ENCODE data around the gene DCDC1. TPM values are rescaled to one million over a fixed set of nuclear protein-coding genes. Genes with fewer than 3 reads are reported as not detected.

DCDC1 gene
- total RNA-seq, 1 experiment from 2014 or later, result 1.5 TPM

DNA sequence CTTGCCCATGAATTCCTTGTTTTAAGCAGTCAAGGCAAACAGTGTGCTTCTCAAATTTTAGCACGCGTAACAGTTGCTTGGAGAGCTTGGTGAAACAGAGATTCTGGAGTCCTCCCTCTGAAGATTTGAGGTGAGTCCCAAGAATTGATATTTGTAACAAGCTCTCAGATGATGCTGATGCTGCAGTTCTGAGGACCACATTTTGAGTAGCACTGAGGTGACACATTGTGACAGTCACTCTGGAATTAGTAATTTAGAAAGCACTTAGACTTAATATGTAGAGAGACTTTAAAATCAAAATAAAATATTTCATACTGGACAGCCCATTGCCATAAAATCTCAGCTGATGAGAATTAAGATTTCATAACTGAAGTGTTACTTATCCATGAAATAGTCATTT is 38.7 kb upstream of the DCDC1 start:
- 0 out of 2 replicates have a peak, but pooled peaks cover 5% of the 10 kb centered on the region for H3K79me2 ChIP-seq (ENCODE audit: insufficient read depth, low read length)
- no peak for TF ChIP-seq RAD21 (IDR thresholded peaks at IDR 0.05; ENCODE audit: low read depth)
- TF ChIP-seq ZFX (IDR thresholded peaks at IDR 0.05), result no peak
- TF ChIP-seq POLR2AphosphoS5 (IDR thresholded peaks at IDR 0.05; ENCODE audit: low read depth, low read length), result no peak
- no peak for TF ChIP-seq CEBPB (IDR thresholded peaks at IDR 0.05; ENCODE audit: low read depth)
- TF ChIP-seq YY1 (IDR thresholded peaks at IDR 0.05; ENCODE audit: extremely low read depth, insufficient replicate concordance, low read depth, low read length), result no peak
- TF ChIP-seq, protein P1, sequence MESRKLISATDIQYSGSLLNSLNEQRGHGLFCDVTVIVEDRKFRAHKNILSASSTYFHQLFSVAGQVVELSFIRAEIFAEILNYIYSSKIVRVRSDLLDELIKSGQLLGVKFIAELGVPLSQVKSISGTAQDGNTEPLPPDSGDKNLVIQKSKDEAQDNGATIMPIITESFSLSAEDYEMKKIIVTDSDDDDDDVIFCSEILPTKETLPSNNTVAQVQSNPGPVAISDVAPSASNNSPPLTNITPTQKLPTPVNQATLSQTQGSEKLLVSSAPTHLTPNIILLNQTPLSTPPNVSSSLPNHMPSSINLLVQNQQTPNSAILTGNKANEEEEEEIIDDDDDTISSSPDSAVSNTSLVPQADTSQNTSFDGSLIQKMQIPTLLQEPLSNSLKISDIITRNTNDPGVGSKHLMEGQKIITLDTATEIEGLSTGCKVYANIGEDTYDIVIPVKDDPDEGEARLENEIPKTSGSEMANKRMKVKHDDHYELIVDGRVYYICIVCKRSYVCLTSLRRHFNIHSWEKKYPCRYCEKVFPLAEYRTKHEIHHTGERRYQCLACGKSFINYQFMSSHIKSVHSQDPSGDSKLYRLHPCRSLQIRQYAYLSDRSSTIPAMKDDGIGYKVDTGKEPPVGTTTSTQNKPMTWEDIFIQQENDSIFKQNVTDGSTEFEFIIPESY (IDR thresholded peaks at IDR 0.05; ENCODE audit: extremely low read depth, insufficient replicate concordance, low read length), result no peak
- no peak for TF ChIP-seq POLR2A (IDR thresholded peaks at IDR 0.05; ENCODE audit: borderline replicate concordance, extremely low read depth, insufficient read depth, insufficient read length)
- no peak for TF ChIP-seq SIN3A (IDR thresholded peaks at IDR 0.05; ENCODE audit: low read depth)
- no peak for TF ChIP-seq EZH2 (IDR thresholded peaks at IDR 0.05)
- H3K9me3 ChIP-seq (ENCODE audit: control insufficient read depth in 1 of 2, insufficient read depth in 1 of 2, low read depth in 1 of 2, low read length in 2 of 2), result no peaks in the 10 kb centered on the region
- CTCF ChIA-PET, result no interaction called here
- no peak for ATAC-seq
- no TSS peak for BruUV-seq (replicated peaks)
- no peak for DNase-seq (ENCODE audit: low read depth, low spot score)
- no peak overlapping the region for H3K27ac ChIP-seq (ENCODE audit: low read depth, low read length)
- no peaks in the 10 kb centered on the region for H3K4me1 ChIP-seq (ENCODE audit: control insufficient read depth in 1 of 2, insufficient read depth in 2 of 2, low read length in 2 of 2)
- no peak overlapping the region for H3K4me3 ChIP-seq (replicated peaks in 1 of 2; ENCODE audit: low read depth in 1 of 2, low read length in 2 of 2)
- no peaks in the 10 kb centered on the region for H3K27me3 ChIP-seq (ENCODE audit: insufficient read depth, low read length)
- RAD21 ChIA-PET (ENCODE audit: low non-redundant PET in 1 of 2, low total read pairs in 2 of 2, uncharacterized antibody in 2 of 2, unreplicated experiment in 2 of 2), result no interaction called here
- intact Hi-C loops (cut with micrococcal nuclease), result no loop called here
- H3K9me2 ChIP-seq (ENCODE audit: insufficient read depth), result no peaks in the 10 kb centered on the region
- H2AFZ ChIP-seq (ENCODE audit: low read depth, low read length, poor library complexity, severe bottlenecking), result no peak overlapping the region
- no peak overlapping the region for H3K9ac ChIP-seq (ENCODE audit: low read length)
- POLR2A ChIA-PET, result no interaction called here
- H3K36me3 ChIP-seq (ENCODE audit: control insufficient read depth in 1 of 2, insufficient read depth in 2 of 2, low read length in 2 of 2), result no peaks in the 10 kb centered on the region
- no peaks in the 10 kb centered on the region for H4K20me1 ChIP-seq (ENCODE audit: insufficient read depth)
- H3K4me2 ChIP-seq (ENCODE audit: low read length), result no peak overlapping the region

DNA sequence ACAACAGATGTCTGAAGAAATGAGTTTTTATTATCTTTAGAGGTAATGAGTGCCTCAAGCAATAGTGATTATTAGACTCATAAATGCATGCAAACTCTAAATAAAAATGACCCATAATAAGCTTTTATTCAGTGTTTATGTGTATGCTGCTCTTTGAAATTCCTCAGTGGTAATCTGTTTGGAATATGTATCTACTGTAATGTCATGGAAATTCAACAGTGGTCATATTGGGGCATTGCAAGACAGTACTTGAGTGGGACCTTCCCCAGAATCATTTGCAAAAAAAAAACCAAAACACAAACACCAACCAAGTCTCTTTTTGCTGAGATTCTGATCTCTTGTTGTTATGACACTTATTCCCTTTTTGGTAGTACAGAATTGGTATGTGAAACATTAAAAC is 35.1 kb upstream of the DCDC1 start:
- Histone ChIP-seq H2AFZ (ENCODE audit: low read depth, low read length, poor library complexity, severe bottlenecking) (no peak overlapping the region), H3K9me2 (ENCODE audit: insufficient read depth) (no peaks in the 10 kb centered on the region), H4K20me1 (ENCODE audit: insufficient read depth) (no peaks in the 10 kb centered on the region), H3K36me3 (ENCODE audit: control insufficient read depth in 1 of 2, insufficient read depth in 2 of 2, low read length in 2 of 2) (no peaks in the 10 kb centered on the region), H3K9ac (ENCODE audit: low read length) (no peak overlapping the region), H3K4me2 (ENCODE audit: low read length) (no peak overlapping the region), H3K27ac (ENCODE audit: low read depth, low read length) (no peak overlapping the region), H3K27me3 (ENCODE audit: insufficient read depth, low read length) (no peaks in the 10 kb centered on the region), H3K4me1 (ENCODE audit: control insufficient read depth in 1 of 2, insufficient read depth in 2 of 2, low read length in 2 of 2) (no peaks in the 10 kb centered on the region), H3K79me2 (ENCODE audit: insufficient read depth, low read length) (0 out of 2 replicates have a peak, but pooled peaks cover 8% of the 10 kb centered on the region), H3K9me3 (ENCODE audit: control insufficient read depth in 1 of 2, insufficient read depth in 1 of 2, low read depth in 1 of 2, low read length in 2 of 2) (no peaks in the 10 kb centered on the region), H3K4me3 (replicated peaks in 1 of 2; ENCODE audit: low read depth in 1 of 2, low read length in 2 of 2) (no peak overlapping the region)
- no TSS peak for BruUV-seq (replicated peaks)
- ChIA-PET RAD21 (ENCODE audit: low non-redundant PET in 1 of 2, low total read pairs in 2 of 2, uncharacterized antibody in 2 of 2, unreplicated experiment in 2 of 2) (no interaction called here), POLR2A (no interaction called here), CTCF (interaction anchor here (1.5 kb wide), 1 partner anchor 554 kb away, joined by 3 read pairs; no protein-coding TSS in a partner anchor)
- intact Hi-C loops (cut with micrococcal nuclease), result no loop called here
- ATAC-seq, result no peak
- no peak for DNase-seq (ENCODE audit: low read depth, low spot score)
- no peak for TF ChIP-seq YY1 (IDR thresholded peaks at IDR 0.05; ENCODE audit: extremely low read depth, insufficient replicate concordance, low read depth, low read length)
- TF ChIP-seq RAD21 (IDR thresholded peaks at IDR 0.05; ENCODE audit: low read depth), result no peak
- no peak for TF ChIP-seq JUND (IDR thresholded peaks at IDR 0.05)
- no peak for TF ChIP-seq POLR2AphosphoS5 (IDR thresholded peaks at IDR 0.05; ENCODE audit: low read depth, low read length)
- no peak for TF ChIP-seq SIN3A (IDR thresholded peaks at IDR 0.05; ENCODE audit: low read depth)
- no peak for TF ChIP-seq ELF1 (IDR thresholded peaks at IDR 0.05; ENCODE audit: borderline replicate concordance, low read depth)
- no peak for TF ChIP-seq ZFX (IDR thresholded peaks at IDR 0.05)
- no peak for TF ChIP-seq SP1 (IDR thresholded peaks at IDR 0.05; ENCODE audit: low read depth)
- no peak for TF ChIP-seq TCF7L2 (IDR thresholded peaks at IDR 0.05; ENCODE audit: borderline replicate concordance, extremely low read depth, insufficient read depth, insufficient read length)
- TF ChIP-seq REST (IDR thresholded peaks at IDR 0.05; ENCODE audit: low read depth), result no peak
- TF ChIP-seq EZH2phosphoT487 (IDR thresholded peaks at IDR 0.05; ENCODE audit: borderline replicate concordance), result no peak

Measured in HCT116 (cell line).